Stimulated activated CD4-positive, alpha-beta T cell treated with anti-CD3 and anti-CD28 coated beads, TNF-alpha, amount 100 ng/mL, for 1 hour (primary cell): ENCODE data around the gene ARMH2.
A peak's percentile ranks its signal among the peaks of the same experiment; 100 is the strongest.

Experiments used
- DNase-seq, 3 donors: peaks; one replicate each; pipeline ENCODE4 v3.0.0-alpha.2; 2020; ENCODE audit warnings: low read depth in 3 of 3, low spot score in 1 of 3

ARMH2 gene

DNA sequence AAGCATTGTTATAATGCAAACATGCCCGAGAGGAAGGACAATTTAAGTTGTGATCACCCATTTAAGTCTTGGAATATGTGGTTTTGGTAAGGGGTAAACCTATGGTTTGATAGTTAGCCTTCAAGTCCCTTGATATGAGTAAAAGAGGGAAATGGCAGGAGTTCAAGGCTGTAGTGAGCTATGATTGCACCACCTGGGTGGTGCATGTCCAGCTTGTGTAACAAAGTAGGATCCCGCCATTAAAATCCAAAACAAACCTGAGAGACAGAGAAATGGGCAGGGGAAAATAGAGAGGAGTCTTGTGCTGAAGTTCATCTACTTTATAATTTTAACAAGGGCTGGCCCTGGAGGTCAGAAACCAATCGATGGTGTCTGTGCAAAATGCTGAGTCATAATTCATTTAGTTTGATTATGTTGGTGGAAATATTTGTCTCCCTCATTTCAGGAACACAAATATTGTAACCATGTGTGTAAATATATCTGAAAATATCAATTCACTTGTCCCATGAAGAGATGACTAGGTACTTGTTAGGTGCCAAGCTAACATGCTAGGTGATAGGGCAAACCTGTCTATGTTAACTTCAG is 23.2 kb upstream of the ARMH2 start:
- DNase-seq: no peak

DNA sequence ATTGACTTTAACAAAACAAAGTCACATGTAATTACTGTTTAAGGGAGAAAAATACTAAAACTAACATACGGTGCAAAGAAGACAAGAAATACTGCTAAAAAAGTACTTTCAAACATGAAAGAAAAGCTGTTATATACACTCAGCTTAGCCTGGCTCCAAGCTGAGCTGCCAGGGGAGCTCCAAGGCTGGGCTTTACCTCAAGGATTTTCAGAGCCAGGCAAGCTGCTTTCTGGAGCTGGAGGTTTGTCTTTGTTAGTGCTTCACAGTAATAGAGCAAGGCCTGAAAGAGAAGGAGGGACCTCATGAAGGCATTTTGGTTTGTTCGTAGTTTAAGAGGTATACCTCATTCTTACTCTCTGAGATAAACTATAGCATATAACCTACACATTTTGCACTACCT is 19.6 kb upstream of the ARMH2 start:
- no peak for DNase-seq

DNA sequence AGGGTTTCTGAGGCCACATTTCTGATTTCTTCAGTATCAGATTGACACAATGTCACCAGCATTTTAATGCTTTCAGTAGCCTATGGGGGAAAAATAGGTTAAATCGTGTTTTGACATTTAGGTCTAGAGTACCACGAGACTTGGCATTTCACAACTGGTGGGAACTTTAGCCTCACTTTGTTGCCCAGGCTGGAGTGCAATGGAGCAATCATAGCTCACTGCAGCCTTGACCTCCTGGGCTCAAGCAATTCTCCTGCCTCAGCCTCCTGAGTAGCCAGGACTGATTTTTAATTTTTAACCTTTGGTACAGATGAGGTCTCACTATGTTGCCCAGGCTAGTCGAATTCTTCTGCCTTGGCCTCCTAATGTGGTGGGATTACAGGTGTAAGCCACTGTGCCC is 11.0 kb upstream of the ARMH2 start:
- DNase-seq: no peak

DNA sequence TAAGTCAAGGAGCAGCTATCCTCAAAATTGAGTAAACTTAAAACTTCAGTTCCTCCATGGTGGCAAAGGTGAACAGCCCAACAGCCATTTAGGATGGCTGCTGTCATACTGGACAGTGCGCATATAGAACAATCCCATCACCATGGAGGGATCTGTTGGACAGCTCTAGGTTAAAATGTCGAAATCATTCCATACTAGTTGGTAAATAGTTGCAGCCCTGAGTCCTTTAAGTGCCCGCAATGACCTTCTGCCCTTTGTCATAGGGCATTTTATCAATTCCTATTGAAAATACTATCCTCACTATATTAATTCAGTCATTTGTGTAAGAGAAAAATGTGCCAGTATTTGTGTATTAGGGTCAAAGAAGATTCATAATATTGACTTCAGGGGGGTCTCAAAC is 8.9 kb upstream of the ARMH2 start:
- DNase-seq: no peak

DNA sequence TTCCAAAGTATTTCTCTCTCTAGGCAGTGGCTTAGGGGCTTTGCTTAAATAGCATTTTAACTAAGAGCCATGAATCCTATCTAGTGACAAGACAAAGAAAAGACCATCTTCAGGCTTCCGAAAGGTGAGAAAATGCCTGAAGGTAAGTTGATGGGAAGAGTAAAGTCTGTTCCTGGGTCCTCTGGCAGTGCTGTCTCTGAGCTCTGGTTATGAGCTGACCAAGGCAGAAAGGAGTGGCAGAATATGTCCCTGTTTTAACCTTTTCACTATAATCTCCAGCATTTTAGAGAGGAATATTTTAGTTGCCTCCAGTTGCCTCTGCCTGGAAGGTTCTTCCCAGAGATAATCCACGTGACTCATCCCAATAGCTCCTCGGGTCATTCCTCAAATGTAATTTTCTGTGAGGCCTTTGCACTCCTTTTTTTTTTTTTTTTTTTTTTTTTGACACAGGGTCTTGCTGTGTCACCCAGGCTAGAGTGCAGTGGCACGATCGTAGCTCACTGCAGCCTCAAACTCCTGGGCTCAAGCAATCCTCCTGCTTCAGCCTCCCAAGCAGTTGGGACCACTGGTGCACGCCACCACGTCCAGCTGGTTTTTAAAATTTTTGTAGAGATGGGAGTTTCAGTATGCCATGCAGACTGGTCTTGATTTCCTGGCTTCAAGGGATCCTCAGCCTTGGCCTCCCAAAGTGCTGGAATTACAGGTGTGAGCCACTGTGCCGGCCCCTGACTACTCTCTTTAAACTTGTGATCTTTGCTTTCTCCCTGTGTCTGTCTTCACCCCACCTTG is 3.7 kb upstream of the ARMH2 start:
- DNase-seq: no peak

DNA sequence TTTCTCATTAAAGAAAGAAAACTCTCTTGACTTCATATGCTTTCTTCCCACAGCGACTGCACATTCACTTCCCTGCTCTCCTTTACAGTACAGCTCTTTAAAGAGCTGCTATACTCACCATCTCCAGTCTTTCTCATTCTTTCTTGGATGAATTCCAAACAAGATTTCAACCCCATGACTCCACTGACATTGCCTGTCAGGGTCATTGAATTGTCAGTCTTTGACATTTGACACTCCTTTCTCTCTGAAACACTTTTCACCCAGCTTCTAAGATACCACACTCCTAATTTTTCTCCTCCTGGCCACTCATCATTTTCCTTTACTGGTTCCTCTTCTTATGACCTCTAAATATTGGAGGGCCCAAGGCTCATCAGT is 811 bp upstream of the ARMH2 start:
- DNase-seq: no peak

DNA sequence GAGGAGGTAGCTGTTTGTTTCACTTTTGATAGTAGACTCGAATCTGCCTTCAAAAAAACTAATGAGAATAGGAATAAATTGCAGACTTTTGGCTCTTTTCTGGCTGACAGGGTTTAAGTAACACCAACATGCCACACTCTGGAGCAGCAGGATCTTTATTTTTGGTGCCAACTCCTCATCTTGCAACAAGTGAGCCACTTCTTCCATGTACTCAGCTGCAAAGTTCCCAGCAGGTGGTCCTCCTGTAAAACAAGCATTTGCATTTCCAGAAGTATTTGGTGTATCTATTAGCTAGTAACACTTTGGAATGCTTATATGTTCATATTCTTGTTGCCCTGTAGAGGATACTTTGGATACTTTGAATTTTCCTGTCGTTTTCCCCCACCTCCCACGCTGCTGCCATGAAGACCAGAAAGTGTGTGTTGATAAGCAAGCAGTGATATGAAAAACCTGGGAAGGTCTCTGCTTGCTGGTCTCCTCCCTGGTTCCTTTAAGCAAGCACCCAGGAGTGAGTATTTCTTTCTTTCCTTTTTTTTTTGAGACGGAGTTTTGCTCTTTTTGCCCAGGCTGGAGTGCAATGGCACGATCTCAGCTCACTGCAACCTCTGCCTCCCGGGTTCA is 1.0 kb downstream of the ARMH2 start:
- DNase-seq: no peak

DNA sequence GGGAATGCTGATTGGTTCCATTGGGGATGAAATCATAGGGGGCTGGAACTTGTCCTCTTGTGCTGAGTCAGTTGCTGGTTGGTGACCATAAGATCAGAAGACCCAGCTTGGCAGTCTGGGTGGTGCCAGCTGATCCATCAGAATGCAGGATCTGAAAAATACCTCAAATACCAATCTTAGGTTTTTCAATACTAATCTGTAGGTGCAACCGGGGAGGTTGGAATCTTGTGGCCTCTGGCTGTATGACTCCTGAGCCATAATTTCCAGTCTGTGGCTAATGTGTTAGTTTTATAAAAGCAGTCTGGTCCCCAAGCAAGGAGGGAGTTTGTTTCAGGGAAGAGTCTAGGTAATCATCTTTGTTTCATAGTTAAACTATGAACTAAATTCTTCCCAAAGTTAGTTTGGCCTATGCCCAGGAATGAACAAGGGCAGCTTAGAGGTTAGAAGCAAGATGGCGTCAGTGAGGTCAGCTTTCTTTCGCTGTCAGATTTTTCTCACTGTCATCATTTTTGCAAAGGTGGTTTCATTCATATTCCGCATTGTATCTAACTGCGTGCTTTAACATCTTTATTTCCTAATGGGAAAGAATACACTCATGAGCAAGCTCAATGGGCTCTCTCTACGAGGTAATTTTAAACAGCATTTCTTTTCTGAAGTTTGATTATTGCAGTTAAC is 2.0 kb downstream of the ARMH2 start:
- no peak for DNase-seq

DNA sequence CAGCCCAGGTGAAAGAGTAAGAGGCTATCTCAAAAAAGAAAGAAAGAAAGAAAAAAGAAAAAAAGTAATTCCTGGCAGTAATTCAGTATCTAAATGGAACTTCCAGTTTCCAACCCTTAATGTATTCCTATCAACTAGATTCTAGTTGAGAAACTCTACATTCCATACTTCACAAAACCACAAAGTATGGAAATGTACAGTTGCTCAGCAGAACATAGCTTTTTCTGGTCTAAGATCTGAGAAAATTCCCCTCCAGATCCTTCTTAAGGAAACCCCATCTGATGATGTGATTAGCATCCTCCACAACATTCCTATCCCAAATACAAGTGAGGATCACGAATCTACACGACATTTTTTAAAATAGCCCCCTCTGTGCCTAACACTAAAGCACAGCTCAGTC is 3.6 kb downstream of the ARMH2 start:
- DNase-seq: no peak

DNA sequence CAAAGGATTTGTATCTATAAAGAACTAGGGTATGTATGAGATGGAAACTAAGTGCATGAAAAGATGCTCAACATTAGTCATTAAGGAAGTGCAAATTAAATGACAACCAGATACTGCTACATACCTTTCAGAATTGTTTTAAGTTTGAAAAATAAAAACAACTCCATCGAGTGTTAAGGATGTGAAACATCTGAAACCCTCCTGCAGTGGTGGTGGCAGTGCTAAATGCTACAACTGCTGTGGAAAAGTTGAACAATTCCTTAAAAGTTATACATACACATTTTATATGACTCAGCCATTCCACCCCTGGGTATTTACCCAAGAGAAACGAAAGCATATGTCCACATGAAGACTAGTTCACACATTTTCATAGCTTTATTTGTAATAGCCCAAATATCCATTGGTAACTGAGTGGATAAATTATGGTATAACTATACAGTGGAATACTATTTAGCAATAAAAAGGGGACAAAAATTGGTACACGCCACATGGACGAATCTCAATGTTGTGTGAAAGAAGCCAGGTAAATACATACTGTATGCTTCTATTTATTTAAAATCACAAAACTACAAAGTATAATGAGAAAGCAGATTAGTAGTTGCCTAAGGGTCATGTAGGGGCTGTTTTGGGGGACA is 10.6 kb downstream of the ARMH2 start:
- no peak for DNase-seq

DNA sequence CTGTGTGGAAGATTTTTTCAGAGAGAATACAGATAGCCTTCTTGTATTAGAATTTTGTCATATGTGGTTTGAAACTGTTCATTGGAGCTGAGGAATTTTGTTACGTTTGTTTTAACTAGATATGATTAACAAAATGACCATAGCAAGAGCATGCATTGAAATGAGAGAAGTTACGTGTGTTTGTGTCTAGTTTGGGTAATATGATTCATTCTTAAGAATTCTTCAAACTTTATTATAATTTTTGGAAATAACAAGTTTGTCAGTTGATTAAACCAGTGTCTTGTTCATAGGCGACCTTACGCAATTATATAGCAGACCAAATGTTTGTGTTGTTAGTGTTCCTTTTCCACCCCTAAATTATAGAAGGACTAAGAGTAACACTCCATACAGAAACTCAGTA is 18.5 kb downstream of the ARMH2 start:
- DNase-seq: no peak

DNA sequence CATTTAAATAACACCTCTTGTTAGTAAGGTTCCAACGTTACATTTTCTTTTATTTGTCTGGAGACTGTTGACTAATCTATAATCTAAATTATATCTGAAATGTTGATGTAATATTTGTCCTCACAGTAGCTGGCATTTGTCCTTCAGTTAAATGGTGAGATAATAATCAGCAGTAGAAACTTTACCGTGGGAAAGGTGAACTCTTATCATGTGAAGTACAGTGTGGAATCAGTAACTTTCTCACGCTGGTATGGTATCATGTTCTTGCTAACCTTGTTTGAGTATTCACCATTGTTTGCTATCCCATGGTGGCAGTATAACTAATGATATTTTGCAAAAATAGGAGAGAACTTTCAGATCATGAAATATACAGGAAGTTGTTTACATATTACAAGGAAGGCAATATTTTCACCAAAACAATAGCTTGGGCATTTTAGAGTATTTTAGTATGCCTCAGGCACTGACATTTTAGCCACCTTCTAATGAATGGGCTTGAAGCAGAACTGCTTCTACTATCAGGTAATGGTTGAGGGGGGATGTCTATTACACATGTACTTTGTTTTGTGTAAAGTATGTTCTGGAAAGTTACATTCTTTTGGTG is 19.2 kb downstream of the ARMH2 start:
- DNase-seq: no peak

DNA sequence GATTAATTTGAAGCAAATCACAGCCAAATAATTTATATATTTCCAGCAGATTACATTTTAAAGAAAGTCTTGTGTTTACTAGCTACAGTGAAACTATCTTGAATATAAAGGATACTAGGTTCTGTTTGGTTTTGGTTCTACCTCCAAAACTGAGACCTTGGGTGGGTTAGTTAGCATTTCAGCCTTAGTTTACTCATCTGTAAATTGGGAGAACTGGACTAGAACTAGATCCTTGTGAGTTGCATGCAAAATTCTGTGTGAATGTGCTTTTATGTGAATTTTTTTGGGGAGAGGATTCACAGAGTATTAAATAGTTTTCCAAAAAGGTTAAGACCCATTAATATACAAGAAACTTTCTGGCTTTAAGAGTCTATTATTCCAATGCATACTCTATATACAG is 19.8 kb downstream of the ARMH2 start:
- DNase-seq: no peak

DNA sequence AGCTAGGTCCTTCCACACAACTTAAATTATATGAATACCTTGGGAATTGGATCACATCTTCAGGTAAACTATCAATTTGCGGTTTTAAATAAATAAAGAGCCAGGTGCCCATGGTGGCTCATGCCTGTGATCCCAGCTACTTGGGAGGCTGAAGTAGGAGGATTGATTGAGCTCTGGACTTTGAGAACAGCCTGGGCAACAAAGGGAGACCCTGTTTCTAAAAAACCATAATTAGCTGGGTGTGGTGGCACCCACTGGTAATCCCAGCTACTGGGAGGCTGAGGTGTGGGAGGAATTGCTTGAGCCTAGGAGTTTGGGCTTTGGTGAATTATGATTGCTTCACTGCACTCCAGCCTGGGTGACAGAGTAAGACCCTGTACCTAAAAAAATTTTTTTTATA is 20.6 kb downstream of the ARMH2 start:
- no peak for DNase-seq

DNA sequence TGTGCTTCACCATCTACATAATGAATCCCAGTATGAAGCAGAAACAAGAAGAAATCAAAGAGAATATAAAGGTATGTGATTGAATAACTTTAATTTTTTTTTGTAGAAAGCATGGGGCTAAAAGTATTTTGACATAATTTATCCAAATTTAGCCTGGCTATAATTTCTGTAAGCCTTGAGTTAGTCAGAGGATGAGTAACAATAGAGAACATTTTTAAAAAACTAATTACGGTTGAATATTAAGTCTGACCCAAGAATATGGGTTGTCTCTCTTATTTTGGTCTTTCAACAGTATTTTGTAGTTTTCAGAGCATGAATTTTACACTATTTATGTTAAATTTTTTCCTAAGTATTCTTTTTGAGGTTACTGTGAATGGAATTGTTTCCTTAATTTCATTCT is 21.5 kb downstream of the ARMH2 start:
- no peak for DNase-seq

DNA sequence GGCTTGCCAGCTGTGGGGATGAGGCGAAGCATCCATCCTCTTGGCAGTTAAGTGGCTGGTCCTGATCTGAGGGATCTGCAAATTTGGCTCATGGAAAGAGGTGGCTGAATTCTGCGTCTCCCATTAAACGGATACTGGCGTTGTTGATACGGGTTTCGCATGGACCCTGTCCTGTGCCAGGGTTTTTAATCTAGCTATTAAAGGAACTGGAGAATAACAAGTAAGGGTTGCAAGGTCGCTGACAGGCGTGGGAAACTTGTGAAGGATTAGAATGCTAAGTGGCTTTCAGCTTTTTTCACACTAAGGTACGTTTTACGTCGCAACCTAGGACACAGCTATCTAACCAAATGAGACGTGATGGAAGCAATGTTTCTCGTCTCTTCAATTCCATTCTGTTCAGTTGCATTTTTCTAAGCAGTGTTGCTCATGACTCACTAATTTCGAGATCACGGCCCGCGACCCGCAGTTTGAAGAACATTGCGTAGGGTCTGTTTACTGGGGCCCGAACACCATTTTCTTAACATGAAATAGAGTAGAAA is 23.1 kb downstream of the ARMH2 start:
- no peak for DNase-seq

DNA sequence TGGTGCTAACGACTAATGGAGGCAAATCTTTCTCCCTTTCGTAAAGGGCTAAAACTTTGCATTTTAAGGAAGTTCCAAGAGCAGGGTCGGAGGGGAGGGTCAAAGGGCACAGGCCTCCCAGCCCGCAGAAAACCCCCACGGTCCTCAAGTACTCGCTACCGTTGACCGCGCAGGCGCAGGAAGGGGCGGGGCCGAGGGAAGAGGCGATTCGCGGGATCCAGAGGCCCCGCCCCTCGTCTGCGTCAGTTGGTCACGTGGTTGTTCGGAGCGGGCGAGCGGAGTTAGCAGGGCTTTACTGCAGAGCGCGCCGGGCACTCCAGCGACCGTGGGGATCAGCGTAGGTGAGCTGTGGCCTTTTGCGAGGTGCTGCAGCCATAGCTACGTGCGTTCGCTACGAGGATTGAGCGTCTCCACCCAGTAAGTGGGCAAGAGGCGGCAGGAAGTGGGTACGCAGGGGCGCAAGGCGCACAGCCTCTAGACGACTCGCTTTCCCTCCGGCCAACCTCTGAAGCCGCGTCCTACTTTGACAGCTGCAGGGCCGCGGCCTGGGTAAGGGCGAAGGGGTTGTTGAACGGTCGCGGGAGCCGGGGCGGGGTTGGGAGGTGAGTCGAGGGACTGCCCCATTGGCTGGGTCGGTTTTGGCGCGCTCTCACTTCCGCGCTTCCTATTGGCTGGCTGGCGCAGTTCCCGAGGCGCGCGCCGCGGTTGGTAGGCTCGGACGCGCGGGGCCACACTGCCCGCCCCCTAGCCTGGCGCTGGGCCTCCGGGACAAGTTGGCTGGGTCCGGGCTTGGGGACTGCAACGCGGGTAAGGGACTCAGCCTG is 23.8 kb downstream of the ARMH2 start, which contains the start of gene GMNN:
Gene GMNN, plus strand, starts transcription at position 242 of the 824 bp plus-strand sequence. CDS start 2,310 bp downstream, outside the sequence.
- DNase-seq: peak; percentile 90 to 99 (median 91)

DNA sequence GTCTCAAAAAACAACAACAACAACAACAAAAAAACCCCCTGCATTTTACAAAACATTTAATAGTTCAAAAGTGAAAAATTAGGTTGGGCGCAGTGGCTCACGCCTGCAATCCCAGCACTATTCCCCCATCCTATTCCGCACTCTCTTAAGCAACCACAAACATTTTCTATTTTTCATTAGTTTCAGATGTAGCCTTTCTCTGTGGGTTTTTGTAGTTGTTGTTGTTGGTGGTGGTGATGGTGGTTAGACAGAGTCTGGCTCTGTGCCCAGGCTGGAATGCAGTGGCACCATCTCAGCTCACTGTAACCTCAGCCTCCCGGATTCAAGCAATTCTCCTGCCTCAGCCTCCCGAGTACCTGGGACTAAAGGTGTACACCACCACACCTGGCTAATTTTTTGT is 30.4 kb downstream of the ARMH2 start:
- DNase-seq: no peak

DNA sequence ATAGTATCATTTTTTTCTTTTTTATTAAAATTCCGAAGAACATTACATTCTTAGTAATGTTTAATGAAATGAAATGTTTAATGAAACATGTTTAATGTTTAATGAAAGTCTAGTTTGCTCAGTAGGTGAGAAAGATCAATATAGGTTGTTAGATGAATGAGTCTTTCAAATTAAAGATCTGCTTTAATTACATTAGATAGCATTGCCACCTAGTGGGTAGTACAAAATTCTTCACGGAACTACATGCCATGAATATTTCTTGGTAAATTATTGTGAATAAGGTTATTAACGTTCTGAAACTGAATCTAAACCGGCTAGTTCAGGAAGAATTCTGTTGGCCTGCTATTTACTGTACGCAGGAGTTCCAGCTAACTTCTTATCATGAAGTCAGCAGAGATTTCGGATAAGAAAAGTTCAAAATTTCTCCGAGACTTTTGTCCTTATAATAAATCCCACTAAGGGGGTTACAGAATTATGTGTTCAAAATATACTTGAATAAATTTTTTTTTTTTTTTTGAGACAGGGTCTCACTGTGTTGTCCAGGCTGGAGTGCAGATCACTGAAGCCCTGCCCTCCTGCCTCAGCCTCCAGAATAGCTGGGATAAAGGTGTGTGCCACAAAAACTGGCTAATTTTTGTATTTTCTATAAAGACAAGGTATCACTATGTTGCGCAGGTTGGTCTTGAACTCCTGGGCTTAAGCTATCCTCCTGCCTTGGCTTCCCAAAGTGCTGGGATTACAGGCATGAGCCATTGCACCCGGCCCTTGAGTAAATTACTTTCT is 31.8 kb downstream of the ARMH2 start:
- no peak for DNase-seq
